Measurements from ENCODE around the gene NFKB2. TPM values are rescaled to one million over a fixed set of nuclear protein-coding genes. Genes with fewer than 3 reads are reported as not detected.

NFKB2 gene
- total RNA-seq, 1 experiment from 2014 or later: 27.6 TPM

GRCh38 chr10:102399217-102400021 is 3.9 kb downstream of the NFKB2 start (continued):
- TF ChIP-seq ARID4B (CRISPR knock-in tag; IDR thresholded peaks at IDR 0.05; ENCODE audit: borderline replicate concordance) (no peak; the same call in 1 of the 2 replicates), ZNF317 (CRISPR knock-in tag; IDR thresholded peaks at IDR 0.05; ENCODE audit: borderline replicate concordance, low read depth) (no peak), NR3C1 (CRISPR knock-in tag; conservative IDR thresholded peaks at IDR 0.05; ENCODE audit: low read depth) (no peak), NFATC4 (CRISPR knock-in tag; IDR thresholded peaks at IDR 0.05) (no peak), ESRRA (CRISPR knock-in tag; IDR thresholded peaks at IDR 0.05; ENCODE audit: borderline replicate concordance) (no peak), MXD4 (CRISPR knock-in tag; IDR thresholded peaks at IDR 0.05; ENCODE audit: borderline replicate concordance) (no peak), E2F4 (CRISPR knock-in tag; IDR thresholded peaks at IDR 0.05; ENCODE audit: borderline replicate concordance, low read depth) (no peak), ZBTB21 (CRISPR knock-in tag; IDR thresholded peaks at IDR 0.05; ENCODE audit: borderline replicate concordance) (peak; percentile 89), ELF4 (CRISPR knock-in tag; IDR thresholded peaks at IDR 0.05; ENCODE audit: low read depth) (no peak), SMAD4 (CRISPR knock-in tag; IDR thresholded peaks at IDR 0.05) (no peak), JAZF1 (CRISPR knock-in tag; IDR thresholded peaks at IDR 0.05) (no peak), HMGA2 (CRISPR knock-in tag; IDR thresholded peaks at IDR 0.05) (no peak), IRF1 (CRISPR knock-in tag; IDR thresholded peaks at IDR 0.05) (no peak), SOX15 (CRISPR knock-in tag; IDR thresholded peaks at IDR 0.05) (no peak), ZNF232 (CRISPR knock-in tag; IDR thresholded peaks at IDR 0.05) (0 out of 2 replicates have a peak, but pooled peaks have one; percentile 60)
- TF ChIP-seq, protein P1, sequence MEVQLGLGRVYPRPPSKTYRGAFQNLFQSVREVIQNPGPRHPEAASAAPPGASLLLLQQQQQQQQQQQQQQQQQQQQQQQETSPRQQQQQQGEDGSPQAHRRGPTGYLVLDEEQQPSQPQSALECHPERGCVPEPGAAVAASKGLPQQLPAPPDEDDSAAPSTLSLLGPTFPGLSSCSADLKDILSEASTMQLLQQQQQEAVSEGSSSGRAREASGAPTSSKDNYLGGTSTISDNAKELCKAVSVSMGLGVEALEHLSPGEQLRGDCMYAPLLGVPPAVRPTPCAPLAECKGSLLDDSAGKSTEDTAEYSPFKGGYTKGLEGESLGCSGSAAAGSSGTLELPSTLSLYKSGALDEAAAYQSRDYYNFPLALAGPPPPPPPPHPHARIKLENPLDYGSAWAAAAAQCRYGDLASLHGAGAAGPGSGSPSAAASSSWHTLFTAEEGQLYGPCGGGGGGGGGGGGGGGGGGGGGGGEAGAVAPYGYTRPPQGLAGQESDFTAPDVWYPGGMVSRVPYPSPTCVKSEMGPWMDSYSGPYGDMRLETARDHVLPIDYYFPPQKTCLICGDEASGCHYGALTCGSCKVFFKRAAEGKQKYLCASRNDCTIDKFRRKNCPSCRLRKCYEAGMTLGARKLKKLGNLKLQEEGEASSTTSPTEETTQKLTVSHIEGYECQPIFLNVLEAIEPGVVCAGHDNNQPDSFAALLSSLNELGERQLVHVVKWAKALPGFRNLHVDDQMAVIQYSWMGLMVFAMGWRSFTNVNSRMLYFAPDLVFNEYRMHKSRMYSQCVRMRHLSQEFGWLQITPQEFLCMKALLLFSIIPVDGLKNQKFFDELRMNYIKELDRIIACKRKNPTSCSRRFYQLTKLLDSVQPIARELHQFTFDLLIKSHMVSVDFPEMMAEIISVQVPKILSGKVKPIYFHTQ (CRISPR knock-in tag; IDR thresholded peaks at IDR 0.05): no peak
- TF ChIP-seq, protein P2, sequence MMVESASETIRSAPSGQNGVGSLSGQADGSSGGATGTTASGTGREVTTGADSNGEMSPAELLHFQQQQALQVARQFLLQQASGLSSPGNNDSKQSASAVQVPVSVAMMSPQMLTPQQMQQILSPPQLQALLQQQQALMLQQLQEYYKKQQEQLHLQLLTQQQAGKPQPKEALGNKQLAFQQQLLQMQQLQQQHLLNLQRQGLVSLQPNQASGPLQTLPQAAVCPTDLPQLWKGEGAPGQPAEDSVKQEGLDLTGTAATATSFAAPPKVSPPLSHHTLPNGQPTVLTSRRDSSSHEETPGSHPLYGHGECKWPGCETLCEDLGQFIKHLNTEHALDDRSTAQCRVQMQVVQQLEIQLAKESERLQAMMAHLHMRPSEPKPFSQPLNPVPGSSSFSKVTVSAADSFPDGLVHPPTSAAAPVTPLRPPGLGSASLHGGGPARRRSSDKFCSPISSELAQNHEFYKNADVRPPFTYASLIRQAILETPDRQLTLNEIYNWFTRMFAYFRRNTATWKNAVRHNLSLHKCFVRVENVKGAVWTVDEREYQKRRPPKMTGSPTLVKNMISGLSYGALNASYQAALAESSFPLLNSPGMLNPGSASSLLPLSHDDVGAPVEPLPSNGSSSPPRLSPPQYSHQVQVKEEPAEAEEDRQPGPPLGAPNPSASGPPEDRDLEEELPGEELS (CRISPR knock-in tag; IDR thresholded peaks at IDR 0.05): 0 out of 2 replicates have a peak, but pooled peaks have one; percentile 41
- TF ChIP-seq, protein P3, sequence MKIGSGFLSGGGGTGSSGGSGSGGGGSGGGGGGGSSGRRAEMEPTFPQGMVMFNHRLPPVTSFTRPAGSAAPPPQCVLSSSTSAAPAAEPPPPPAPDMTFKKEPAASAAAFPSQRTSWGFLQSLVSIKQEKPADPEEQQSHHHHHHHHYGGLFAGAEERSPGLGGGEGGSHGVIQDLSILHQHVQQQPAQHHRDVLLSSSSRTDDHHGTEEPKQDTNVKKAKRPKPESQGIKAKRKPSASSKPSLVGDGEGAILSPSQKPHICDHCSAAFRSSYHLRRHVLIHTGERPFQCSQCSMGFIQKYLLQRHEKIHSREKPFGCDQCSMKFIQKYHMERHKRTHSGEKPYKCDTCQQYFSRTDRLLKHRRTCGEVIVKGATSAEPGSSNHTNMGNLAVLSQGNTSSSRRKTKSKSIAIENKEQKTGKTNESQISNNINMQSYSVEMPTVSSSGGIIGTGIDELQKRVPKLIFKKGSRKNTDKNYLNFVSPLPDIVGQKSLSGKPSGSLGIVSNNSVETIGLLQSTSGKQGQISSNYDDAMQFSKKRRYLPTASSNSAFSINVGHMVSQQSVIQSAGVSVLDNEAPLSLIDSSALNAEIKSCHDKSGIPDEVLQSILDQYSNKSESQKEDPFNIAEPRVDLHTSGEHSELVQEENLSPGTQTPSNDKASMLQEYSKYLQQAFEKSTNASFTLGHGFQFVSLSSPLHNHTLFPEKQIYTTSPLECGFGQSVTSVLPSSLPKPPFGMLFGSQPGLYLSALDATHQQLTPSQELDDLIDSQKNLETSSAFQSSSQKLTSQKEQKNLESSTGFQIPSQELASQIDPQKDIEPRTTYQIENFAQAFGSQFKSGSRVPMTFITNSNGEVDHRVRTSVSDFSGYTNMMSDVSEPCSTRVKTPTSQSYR (CRISPR knock-in tag; IDR thresholded peaks at IDR 0.05): no peak
- TF ChIP-seq, protein P4, sequence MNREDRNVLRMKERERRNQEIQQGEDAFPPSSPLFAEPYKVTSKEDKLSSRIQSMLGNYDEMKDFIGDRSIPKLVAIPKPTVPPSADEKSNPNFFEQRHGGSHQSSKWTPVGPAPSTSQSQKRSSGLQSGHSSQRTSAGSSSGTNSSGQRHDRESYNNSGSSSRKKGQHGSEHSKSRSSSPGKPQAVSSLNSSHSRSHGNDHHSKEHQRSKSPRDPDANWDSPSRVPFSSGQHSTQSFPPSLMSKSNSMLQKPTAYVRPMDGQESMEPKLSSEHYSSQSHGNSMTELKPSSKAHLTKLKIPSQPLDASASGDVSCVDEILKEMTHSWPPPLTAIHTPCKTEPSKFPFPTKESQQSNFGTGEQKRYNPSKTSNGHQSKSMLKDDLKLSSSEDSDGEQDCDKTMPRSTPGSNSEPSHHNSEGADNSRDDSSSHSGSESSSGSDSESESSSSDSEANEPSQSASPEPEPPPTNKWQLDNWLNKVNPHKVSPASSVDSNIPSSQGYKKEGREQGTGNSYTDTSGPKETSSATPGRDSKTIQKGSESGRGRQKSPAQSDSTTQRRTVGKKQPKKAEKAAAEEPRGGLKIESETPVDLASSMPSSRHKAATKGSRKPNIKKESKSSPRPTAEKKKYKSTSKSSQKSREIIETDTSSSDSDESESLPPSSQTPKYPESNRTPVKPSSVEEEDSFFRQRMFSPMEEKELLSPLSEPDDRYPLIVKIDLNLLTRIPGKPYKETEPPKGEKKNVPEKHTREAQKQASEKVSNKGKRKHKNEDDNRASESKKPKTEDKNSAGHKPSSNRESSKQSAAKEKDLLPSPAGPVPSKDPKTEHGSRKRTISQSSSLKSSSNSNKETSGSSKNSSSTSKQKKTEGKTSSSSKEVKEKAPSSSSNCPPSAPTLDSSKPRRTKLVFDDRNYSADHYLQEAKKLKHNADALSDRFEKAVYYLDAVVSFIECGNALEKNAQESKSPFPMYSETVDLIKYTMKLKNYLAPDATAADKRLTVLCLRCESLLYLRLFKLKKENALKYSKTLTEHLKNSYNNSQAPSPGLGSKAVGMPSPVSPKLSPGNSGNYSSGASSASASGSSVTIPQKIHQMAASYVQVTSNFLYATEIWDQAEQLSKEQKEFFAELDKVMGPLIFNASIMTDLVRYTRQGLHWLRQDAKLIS (CRISPR knock-in tag; IDR thresholded peaks at IDR 0.05; ENCODE audit: borderline replicate concordance): no peak

All from WTC11 (cell line).